Measurements from ENCODE around the gene ASTN2.

DNA sequence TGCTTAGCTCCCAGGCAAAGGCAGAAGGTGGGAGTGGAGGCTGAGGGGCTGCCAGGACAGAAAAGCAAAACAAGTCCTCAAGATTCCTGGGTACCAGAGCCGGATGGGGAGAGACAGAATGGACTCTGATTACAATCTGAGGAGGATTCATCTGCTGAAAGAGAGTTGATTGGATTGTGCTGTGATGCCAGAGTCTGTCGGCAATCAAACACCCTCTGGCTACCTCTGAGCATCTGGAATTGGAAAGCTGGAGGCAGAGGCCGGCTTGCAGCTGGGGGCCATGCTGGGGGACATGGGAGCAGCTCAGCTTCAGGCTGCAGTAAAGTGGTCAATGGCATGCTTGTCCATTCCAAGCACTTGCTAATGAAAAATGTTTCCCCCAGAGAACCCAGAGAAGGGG lies 59.3 kb downstream of the ASTN2 start:
- TF ChIP-seq SP1 (CRISPR knock-in tag; IDR thresholded peaks at IDR 0.05): no peak
- TF ChIP-seq E2F3 (CRISPR knock-in tag; IDR thresholded peaks at IDR 0.05): no peak
- no peak for TF ChIP-seq TAF1 (IDR thresholded peaks at IDR 0.05; ENCODE audit: control insufficient read depth, extremely low read depth, insufficient read depth, low read length, severe bottlenecking)
- no peak for TF ChIP-seq ZNF780A (CRISPR knock-in tag; IDR thresholded peaks at IDR 0.05)
- TF ChIP-seq CTCF (IDR thresholded peaks at IDR 0.05 in 2 of 3, conservative IDR thresholded peaks at IDR 0.05 in 1 of 3; ENCODE audit: insufficient read depth in 2 of 3, low read depth in 1 of 3, low read length in 3 of 3): no peak
- TF ChIP-seq, protein P1, sequence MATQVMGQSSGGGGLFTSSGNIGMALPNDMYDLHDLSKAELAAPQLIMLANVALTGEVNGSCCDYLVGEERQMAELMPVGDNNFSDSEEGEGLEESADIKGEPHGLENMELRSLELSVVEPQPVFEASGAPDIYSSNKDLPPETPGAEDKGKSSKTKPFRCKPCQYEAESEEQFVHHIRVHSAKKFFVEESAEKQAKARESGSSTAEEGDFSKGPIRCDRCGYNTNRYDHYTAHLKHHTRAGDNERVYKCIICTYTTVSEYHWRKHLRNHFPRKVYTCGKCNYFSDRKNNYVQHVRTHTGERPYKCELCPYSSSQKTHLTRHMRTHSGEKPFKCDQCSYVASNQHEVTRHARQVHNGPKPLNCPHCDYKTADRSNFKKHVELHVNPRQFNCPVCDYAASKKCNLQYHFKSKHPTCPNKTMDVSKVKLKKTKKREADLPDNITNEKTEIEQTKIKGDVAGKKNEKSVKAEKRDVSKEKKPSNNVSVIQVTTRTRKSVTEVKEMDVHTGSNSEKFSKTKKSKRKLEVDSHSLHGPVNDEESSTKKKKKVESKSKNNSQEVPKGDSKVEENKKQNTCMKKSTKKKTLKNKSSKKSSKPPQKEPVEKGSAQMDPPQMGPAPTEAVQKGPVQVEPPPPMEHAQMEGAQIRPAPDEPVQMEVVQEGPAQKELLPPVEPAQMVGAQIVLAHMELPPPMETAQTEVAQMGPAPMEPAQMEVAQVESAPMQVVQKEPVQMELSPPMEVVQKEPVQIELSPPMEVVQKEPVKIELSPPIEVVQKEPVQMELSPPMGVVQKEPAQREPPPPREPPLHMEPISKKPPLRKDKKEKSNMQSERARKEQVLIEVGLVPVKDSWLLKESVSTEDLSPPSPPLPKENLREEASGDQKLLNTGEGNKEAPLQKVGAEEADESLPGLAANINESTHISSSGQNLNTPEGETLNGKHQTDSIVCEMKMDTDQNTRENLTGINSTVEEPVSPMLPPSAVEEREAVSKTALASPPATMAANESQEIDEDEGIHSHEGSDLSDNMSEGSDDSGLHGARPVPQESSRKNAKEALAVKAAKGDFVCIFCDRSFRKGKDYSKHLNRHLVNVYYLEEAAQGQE (IDR thresholded peaks at IDR 0.05; ENCODE audit: borderline replicate concordance): no peak
- TF ChIP-seq, protein P1 (CRISPR knock-in tag; IDR thresholded peaks at IDR 0.05; ENCODE audit: low read depth): no peak
- TF ChIP-seq, protein P2, sequence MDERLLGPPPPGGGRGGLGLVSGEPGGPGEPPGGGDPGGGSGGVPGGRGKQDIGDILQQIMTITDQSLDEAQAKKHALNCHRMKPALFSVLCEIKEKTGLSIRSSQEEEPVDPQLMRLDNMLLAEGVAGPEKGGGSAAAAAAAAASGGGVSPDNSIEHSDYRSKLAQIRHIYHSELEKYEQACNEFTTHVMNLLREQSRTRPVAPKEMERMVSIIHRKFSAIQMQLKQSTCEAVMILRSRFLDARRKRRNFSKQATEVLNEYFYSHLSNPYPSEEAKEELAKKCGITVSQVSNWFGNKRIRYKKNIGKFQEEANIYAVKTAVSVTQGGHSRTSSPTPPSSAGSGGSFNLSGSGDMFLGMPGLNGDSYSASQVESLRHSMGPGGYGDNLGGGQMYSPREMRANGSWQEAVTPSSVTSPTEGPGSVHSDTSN (CRISPR knock-in tag; IDR thresholded peaks at IDR 0.05; ENCODE audit: low read depth): no peak
- TF ChIP-seq, protein P2 (tag; conservative IDR thresholded peaks at IDR 0.05; ENCODE audit: low read depth): no peak
- TF ChIP-seq POLR2B (IDR thresholded peaks at IDR 0.05; ENCODE audit: low read depth, partially characterized antibody): no peak
- TF ChIP-seq, protein P3, sequence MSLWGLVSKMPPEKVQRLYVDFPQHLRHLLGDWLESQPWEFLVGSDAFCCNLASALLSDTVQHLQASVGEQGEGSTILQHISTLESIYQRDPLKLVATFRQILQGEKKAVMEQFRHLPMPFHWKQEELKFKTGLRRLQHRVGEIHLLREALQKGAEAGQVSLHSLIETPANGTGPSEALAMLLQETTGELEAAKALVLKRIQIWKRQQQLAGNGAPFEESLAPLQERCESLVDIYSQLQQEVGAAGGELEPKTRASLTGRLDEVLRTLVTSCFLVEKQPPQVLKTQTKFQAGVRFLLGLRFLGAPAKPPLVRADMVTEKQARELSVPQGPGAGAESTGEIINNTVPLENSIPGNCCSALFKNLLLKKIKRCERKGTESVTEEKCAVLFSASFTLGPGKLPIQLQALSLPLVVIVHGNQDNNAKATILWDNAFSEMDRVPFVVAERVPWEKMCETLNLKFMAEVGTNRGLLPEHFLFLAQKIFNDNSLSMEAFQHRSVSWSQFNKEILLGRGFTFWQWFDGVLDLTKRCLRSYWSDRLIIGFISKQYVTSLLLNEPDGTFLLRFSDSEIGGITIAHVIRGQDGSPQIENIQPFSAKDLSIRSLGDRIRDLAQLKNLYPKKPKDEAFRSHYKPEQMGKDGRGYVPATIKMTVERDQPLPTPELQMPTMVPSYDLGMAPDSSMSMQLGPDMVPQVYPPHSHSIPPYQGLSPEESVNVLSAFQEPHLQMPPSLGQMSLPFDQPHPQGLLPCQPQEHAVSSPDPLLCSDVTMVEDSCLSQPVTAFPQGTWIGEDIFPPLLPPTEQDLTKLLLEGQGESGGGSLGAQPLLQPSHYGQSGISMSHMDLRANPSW (CRISPR knock-in tag; IDR thresholded peaks at IDR 0.05): no peak
- TF ChIP-seq CXXC5 (CRISPR knock-in tag; IDR thresholded peaks at IDR 0.05): no peak
- no peak for TF ChIP-seq KLF10 (CRISPR knock-in tag; IDR thresholded peaks at IDR 0.05)
- no peak for TF ChIP-seq RAD21 (CRISPR knock-in tag; conservative IDR thresholded peaks at IDR 0.05 in 1 of 2, IDR thresholded peaks at IDR 0.05 in 1 of 2)
- TF ChIP-seq GABPA (tag; conservative IDR thresholded peaks at IDR 0.05; ENCODE audit: low read depth): no peak
- TF ChIP-seq ZZZ3 (IDR thresholded peaks at IDR 0.05): no peak

Measured in K562 (cell line).